Type B pancreatic cell (in vitro differentiated cells): Measurements from ENCODE around the gene LYSMD4. TPM values are rescaled to one million over a fixed set of nuclear protein-coding genes. Genes with fewer than 3 reads are reported as not detected.

Experiments
- DNase-seq: peaks from one replicate; pipeline ENCODE4 v3.0.0; 2021; ENCODE audit warnings: mixed read lengths; ENCODE audit not compliant: unreplicated experiment; ENCODE audit errors: extremely low spot score
- H3K27ac Mint-ChIP-seq: 2 replicates; pipeline ENCODE4 v1.8.0; 2021; ENCODE audit warnings: mild to moderate bottlenecking, mixed read lengths
- H3K27me3 Mint-ChIP-seq: 2 replicates; pipeline ENCODE4 v1.8.0; 2021; ENCODE audit warnings: mixed read lengths
- H3K36me3 Mint-ChIP-seq: 2 replicates; pipeline ENCODE4 v1.8.0; 2021; ENCODE audit warnings: mixed read lengths
- H3K4me1 Mint-ChIP-seq: one replicate; pipeline ENCODE4 v1.8.0; 2021; ENCODE audit warnings: mixed read lengths; ENCODE audit not compliant: unreplicated experiment
- H3K4me3 Mint-ChIP-seq: 2 replicates; pipeline ENCODE4 v1.8.0; 2021; ENCODE audit warnings: mild to moderate bottlenecking, mixed read lengths
- H3K9me3 Mint-ChIP-seq: 2 replicates; pipeline ENCODE4 v1.8.0; 2021; ENCODE audit warnings: mixed read lengths
- total RNA-seq: library from RNA; stranded (reverse); gene quantifications from 2 replicates; pipeline ENCODE4 v1.2.1, GENCODE V29; 2021; ENCODE audit warnings: low replicate concordance
- TF ChIP-seq, protein P1 (sequence below): fragments of 200-600 bp; sonication (generic); conservative IDR thresholded peaks from 2 replicates; pipeline ENCODE4 v1.5.0; 2021; ENCODE audit warnings: antibody characterized with exemption, mild to moderate bottlenecking

LYSMD4 gene
- total RNA-seq, 1 donor from 2014 or later, result 16.9 TPM

DNA sequence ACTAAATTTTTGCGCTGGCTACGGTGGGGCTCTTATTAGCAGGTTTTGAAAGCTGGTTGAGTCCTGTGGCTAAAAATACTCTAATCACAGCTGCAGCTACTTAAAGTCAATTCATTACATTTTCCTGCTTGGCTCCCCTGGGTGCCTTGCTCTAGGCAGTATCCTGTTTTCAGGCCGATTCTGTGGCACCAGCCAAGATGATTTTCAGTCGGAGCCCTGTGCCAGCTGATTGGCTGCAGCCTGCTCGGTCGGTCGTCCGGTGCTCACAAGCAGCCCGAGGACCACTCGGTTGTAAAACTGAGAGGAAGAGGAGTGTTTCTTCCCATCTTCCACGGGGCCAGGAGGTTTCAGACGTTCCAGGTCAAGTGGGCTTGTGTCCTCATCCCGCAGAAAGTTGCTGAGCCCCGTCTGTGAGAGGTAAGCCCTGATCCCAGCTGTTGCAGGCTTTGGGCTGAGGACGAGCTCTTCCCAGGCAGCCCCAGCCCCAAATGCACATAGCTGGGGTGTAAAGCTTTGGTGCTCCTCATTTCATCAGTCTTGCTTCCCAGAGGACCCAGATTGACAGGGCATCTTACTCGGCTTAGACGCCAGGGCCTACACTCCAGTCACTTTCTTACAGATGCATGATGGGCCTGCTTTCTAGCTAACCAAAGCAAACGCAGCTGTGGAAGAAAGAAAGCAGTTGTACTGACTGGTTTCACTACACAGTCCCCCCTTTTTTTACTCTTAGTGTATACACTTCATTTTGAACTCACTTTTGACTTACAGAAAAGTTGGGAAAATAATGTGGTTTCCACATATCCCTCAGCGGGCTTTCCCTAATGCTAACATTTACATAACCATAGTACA lies 15.9 kb downstream of the LYSMD4 start:
- TF ChIP-seq, protein P1, sequence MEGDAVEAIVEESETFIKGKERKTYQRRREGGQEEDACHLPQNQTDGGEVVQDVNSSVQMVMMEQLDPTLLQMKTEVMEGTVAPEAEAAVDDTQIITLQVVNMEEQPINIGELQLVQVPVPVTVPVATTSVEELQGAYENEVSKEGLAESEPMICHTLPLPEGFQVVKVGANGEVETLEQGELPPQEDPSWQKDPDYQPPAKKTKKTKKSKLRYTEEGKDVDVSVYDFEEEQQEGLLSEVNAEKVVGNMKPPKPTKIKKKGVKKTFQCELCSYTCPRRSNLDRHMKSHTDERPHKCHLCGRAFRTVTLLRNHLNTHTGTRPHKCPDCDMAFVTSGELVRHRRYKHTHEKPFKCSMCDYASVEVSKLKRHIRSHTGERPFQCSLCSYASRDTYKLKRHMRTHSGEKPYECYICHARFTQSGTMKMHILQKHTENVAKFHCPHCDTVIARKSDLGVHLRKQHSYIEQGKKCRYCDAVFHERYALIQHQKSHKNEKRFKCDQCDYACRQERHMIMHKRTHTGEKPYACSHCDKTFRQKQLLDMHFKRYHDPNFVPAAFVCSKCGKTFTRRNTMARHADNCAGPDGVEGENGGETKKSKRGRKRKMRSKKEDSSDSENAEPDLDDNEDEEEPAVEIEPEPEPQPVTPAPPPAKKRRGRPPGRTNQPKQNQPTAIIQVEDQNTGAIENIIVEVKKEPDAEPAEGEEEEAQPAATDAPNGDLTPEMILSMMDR, result no peak
- no peak for DNase-seq
- Mint-ChIP-seq H3K36me3 (peaks cover 24% of the 10 kb centered on the region), H3K27ac (no peak overlapping the region), H3K4me3 (no peak overlapping the region), H3K27me3 (no peaks in the 10 kb centered on the region), H3K9me3 (no peaks in the 10 kb centered on the region), H3K4me1 (peaks cover 8% of the 10 kb centered on the region)

DNA sequence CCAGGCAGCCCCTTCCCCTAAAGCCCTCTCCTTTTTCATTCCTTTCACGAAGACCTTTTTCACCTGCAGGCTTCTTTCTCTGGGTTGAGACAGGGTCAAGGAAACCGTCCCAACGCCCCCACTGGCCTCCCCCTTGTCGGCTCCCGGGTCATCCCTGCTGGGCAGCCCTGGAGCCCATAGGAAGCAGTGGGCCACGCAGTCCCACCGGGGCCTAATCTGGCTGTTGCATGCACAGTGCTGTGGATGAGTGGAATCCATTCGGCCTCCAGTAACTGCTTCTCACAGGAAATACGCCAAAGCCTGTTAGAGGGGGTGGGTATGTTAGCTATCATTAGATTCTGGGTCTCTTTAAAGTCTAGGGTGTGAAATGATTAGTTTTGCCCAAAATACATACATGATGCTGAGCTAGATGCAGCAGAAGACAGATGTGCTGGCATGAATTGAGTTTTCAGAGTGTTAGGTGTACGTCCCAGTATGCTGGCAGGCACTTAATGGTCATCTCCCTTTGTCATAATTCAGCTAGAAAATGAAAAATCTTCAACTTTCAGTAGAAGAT lies 16.6 kb downstream of the LYSMD4 start:
- Mint-ChIP-seq H3K4me3 (no peak overlapping the region), H3K27ac (no peak overlapping the region), H3K9me3 (no peaks in the 10 kb centered on the region), H3K36me3 (peaks cover 21% of the 10 kb centered on the region), H3K27me3 (no peaks in the 10 kb centered on the region), H3K4me1 (peaks cover 8% of the 10 kb centered on the region)
- TF ChIP-seq, protein P1, result no peak
- DNase-seq, result no peak

DNA sequence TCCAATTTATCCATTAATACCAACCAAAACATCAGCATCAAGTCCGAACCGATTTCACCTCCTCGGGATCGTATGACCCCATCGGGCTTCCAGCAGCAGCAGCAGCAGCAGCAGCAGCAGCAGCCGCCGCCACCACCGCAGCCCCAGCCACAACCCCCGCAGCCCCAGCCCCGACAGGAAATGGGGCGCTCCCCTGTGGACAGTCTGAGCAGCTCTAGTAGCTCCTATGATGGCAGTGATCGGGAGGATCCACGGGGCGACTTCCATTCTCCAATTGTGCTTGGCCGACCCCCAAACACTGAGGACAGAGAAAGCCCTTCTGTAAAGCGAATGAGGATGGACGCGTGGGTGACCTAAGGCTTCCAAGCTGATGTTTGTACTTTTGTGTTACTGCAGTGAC lies 20.8 kb downstream of the LYSMD4 start:
- peaks cover 30% of the 10 kb centered on the region for H3K36me3 Mint-ChIP-seq
- no peaks in the 10 kb centered on the region for H3K27me3 Mint-ChIP-seq
- no peak overlapping the region for H3K4me3 Mint-ChIP-seq
- TF ChIP-seq, protein P1, result no peak
- peaks cover 23% of the 10 kb centered on the region for H3K4me1 Mint-ChIP-seq
- DNase-seq, result no peak
- H3K27ac Mint-ChIP-seq, result no peak overlapping the region
- no peaks in the 10 kb centered on the region for H3K9me3 Mint-ChIP-seq

DNA sequence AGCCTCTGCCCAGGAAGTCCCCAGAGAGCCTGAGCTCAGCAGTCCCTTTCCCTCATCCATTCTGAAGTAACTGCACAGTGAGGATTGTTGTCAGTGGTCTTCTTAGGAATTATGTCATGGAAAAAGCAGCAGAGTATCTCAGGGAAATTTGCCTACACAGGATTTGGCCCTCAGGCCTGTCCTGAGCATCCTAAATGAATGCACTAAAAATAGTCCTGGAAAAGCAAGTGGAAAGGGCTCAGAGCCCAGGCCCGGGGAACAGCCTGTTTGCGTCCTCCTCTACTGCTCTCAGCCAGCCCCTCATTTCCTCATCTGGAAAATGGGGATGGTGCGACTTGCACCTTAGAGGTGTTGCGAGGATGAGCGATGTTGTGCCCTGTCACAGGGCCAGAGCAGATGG lies 21.6 kb downstream of the LYSMD4 start:
- no peak overlapping the region for H3K27ac Mint-ChIP-seq
- no peaks in the 10 kb centered on the region for H3K27me3 Mint-ChIP-seq
- peaks cover 24% of the 10 kb centered on the region for H3K4me1 Mint-ChIP-seq
- H3K4me3 Mint-ChIP-seq, result no peak overlapping the region
- TF ChIP-seq, protein P1, result no peak
- H3K36me3 Mint-ChIP-seq, result peaks cover 30% of the 10 kb centered on the region
- H3K9me3 Mint-ChIP-seq, result no peaks in the 10 kb centered on the region
- no peak for DNase-seq

DNA sequence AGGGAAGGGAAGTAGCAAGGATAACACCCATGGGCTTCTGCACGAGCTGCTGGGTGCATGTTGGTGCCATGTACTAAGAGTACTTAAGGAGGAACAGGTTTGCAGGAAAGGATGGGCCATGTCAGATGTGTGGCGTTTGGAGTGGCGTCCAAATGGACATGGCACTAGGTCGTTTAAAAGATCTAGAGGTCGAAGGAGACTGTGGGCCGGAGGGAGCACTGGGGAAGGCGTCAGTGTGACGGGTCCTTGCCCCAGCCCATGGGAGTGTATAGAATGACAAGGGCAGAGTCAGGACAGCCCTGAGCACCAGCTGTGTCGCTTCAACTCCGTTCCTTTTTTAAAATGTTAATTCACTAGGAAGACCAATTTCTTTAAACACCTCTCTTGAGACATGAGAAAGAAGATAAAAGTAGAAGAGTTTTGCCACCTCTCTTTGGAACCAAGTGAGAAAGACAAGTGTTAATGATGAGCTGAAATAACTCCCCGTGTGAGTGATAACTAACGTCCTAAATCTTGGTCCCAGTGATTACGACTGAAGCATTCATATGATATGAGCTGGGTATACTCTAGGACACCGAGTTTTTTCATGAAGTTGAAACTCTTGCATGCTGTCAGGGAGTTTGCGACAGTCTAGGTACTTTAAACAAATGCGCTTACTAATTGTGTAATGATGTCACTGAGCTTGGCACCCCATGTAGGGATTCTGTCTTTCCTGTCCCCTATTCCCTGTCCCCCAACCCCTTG lies 23.8 kb downstream of the LYSMD4 start:
- Mint-ChIP-seq H3K9me3 (no peaks in the 10 kb centered on the region), H3K27ac (peak overlapping the region; percentile 89), H3K4me1 (peaks cover 19% of the 10 kb centered on the region), H3K36me3 (peaks cover 22% of the 10 kb centered on the region), H3K27me3 (no peaks in the 10 kb centered on the region), H3K4me3 (no peak overlapping the region)
- TF ChIP-seq, protein P1, result no peak
- DNase-seq, result no peak
